Stimulated activated CD4-positive, alpha-beta T cell treated with anti-CD3 and anti-CD28 coated beads, TNF-alpha, amount 100 ng/mL, for 48 hours (primary cell): ENCODE measurements around the gene RPA1.

Experiments used
- DNase-seq, 3 donors: peaks; one replicate each; pipeline ENCODE4 v3.0.0-alpha.2; 2020; ENCODE audit warnings: low read depth in 3 of 3

The RPA1 gene

GRCh38 chr17:1941272-1942065 is 111.7 kb downstream of the RPA1 start:
- DNase-seq: no peak

- DNase-seq: no peak
Measured at GRCh38 chr17:1942066-1942365, 112.2 kb downstream of the RPA1 start.

GRCh38 chr17:1942666-1943435 is 113.0 kb downstream of the RPA1 start:
- DNase-seq: no peak

- DNase-seq: no peak
Measured at GRCh38 chr17:1943436-1943831, 113.6 kb downstream of the RPA1 start.

- no peak for DNase-seq
Measured at GRCh38 chr17:1945621-1946020, 115.8 kb downstream of the RPA1 start.

GRCh38 chr17:1946021-1946932 is 116.5 kb downstream of the RPA1 start:
- no peak for DNase-seq

GRCh38 chr17:1947229-1947742 is 117.5 kb downstream of the RPA1 start:
- DNase-seq: no peak

- DNase-seq: no peak
Measured at GRCh38 chr17:1947743-1948516, 118.1 kb downstream of the RPA1 start.

- no peak for DNase-seq
Measured at GRCh38 chr17:1948517-1948825, 118.7 kb downstream of the RPA1 start.
